ENCODE results near the gene ITGAX.
"Not testable (repeated sequence)": the region's sequence is repeated elsewhere in the genome, so short reads cannot be mapped to it uniquely, and the experiment has no call there.

Gene ITGAX

GRCh38 chr16:31354394-31355291 lies at the start of gene ITGAX:
TSS of gene ITGAX (plus strand) at chr16:31355176. CDS start at chr16:31355255, 79 bp downstream.
- no peak for DNase-seq

DNA sequence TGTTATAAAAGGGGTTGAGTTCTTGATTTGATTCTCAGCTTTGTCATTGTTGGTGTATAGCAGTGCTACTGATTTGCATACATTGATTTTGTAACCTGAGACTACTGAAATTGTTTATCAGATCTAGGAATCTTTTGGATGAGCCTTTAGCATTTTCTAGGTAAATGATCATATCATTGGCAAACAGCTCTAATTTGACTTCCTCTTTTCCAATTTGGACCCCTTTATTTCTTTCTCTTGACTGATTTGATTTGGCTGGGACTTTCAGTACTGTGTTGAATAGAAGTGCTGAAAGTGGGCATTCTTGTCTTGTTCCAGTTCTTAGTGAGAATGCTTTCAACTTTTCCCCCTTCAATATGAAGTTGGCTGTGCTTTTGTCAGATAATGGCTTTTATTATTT lies 49.8 kb upstream of the ITGAX start:
- no peak for DNase-seq

- DNase-seq = not testable (repeated sequence)
Observed at GRCh38 chr16:31308381-31308780, 46.6 kb upstream of the ITGAX start.

DNA sequence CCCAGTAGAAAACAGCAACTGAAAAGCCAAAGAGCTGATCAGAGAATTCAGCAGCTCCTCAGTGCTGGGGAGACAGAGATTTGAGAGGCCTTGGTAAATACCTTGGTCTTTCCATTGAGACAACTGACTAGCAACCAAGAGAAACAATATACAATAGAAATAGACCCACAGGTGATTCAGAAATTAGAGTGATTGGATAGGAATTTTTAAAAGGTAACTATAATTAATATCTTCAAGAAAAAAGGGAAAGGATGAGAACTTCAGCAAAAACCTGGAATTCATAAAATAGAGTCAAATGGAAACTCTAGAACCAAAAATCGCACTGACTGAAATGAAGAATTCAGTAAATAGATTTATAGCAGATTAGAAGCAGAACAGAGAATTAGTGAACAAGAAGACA lies 32.5 kb upstream of the ITGAX start:
- DNase-seq = no peak

GRCh38 chr16:31323959-31324629 lies 30.9 kb upstream of the ITGAX start:
- DNase-seq = no peak

- no peak for DNase-seq
Observed at GRCh38 chr16:31325171-31325570, 29.8 kb upstream of the ITGAX start.

- no peak for DNase-seq
Observed at GRCh38 chr16:31327646-31328225, 27.2 kb upstream of the ITGAX start.

DNA sequence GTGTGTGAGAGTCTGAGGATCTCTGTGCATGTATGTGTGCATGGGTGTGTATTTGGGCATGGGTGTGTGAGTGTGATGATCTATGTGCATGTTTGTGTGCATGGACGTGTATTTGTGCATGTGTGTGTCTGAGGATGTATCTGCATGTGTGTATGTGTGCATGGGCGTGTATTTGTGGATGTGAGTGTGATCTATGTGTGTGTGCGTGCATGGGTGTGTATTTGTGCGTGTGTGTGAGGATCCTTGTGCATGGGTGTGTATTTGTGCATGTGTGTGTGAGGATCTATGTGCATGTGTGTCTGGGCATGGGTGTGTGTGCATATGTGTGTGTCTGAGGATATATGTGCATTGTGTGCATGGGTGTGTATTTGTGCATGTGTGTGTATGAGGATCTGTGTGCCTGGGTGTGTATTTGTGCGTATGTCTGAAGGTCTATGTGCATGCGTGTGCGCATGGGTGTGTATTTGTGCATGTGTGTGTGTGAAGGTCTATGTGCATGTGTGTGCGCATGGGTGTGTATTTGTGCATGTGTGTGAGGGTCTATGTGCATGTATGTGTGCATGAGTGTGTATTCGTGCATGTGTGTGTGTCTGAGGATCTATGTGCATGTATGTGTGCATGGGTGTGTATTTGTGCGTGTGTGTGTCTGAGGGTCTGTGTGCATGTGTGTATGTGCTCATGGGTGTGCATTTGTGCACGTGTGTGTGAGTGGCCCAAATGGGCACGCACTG lies 26.5 kb upstream of the ITGAX start:
- no peak for DNase-seq

GRCh38 chr16:31329671-31330552 lies 25.1 kb upstream of the ITGAX start:
- no peak for DNase-seq

DNA sequence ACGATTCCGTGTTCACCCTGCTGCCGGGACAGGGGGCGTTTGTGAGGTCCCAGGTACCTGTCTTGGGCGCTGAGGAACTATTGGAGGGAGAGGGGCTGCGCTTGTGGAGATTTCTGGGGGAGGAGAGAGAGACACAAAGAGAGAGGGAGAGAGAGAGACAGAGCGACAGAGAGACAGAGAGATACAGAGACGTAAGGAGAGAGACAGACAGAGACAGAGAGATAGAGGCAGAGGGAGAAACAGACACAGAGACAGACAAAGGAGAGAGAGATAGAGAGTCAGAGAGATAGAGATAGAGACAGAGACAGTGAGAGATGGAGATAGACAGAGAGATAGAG lies 24.5 kb upstream of the ITGAX start:
- DNase-seq = no peak

DNA sequence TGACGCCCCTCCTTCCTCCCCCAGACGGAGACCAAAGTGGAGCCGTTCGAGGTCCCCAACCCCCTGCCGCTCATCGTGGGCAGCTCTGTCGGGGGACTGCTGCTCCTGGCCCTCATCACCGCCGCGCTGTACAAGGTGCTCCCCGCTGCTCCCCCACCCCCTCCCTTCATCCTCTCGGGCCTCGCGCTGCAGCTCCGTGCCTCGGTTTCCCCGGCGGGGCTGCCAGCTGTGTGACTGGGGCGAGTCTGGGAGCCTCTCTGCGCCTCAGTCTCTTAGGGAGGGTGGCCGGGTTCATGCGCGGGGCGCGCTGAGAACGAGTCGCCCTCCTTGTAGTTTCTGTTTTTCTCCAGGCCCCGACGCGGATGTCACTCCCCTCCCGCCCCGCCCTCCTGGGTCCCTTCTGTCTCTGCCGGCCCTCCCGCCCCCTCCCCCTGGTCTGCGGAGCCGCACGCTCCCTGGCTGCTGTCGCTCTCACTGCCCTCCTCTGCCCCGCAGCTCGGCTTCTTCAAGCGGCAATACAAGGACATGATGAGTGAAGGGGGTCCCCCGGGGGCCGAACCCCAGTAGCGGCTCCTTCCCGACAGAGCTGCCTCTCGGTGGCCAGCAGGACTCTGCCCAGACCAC lies 23.7 kb upstream of the ITGAX start:
- no peak for DNase-seq

- DNase-seq = no peak
Observed at GRCh38 chr16:31331807-31332301, 23.1 kb upstream of the ITGAX start.

DNA sequence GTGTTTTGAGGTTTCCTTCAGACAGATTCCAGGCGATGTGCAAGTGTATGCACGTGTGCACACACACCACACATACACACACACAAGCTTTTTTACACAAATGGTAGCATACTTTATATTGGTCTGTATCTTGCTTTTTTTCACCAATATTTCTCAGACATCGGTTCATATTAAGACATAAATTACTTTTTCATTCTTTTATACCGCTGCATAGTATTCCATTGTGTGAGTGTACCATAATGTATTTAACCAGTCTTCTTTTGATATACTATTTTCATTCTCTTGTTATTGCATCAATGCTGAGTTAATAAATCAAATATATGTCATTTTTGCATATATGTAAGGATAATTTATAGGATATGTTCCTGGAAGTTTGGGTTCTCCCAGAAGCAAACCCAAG lies 22.4 kb upstream of the ITGAX start:
- DNase-seq = no peak

GRCh38 chr16:31333686-31334649 lies 21.0 kb upstream of the ITGAX start:
- peak; percentile 50 for DNase-seq

GRCh38 chr16:31334934-31335333 lies 20.0 kb upstream of the ITGAX start:
- DNase-seq = no peak

- DNase-seq = no peak
Observed at GRCh38 chr16:31335431-31335830, 19.5 kb upstream of the ITGAX start.

DNA sequence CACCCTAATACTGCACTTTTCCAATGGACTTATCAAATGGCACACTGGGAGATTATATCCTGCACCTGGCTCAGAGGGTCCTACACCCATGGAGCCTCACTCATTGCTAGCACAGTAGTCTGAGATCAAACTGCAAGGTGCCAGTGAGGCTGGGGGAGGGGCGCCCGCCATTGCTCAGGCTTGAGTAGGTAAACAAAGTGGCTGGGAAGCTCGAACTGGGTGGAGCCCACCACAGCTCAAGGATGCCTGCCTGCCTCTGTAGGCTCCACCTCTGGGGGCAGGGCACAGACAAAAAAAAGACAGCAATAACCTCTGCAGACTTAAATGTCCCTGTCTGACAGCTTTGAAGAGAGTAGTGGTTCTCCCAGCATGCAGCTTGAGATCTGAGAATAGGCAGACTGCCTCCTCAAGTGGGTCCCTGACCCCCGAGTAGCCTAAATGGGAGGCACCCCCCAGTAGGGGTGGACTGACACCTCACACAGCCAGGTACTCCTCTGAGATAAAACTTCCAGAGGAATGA lies 16.8 kb upstream of the ITGAX start:
- DNase-seq = not testable (repeated sequence)

- DNase-seq = no peak
Observed at GRCh38 chr16:31344712-31345111, 10.3 kb upstream of the ITGAX start.

GRCh38 chr16:31347445-31347844 lies 7.5 kb upstream of the ITGAX start:
- no peak for DNase-seq

DNA sequence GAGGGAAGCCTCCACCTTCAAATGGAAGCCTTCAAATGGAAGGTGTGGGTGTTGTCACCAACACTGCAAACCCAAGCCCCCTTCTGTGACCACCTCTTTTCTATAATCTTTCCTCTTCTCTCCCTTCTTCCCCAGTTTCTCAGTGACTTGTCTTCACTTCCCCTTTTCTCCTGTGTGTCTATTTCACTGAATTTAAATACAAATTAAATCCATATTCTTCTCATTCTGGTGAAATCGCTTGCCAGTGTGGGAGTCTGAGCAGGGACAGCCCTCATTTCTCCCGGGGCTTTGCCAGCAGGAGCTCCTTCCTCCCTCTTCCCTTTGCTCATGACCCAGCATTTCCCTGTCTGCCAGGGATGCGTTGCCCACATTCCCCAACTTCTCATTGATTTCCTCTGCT lies 6.4 kb upstream of the ITGAX start:
- no peak for DNase-seq

Data from DMS53 (cell line).